OCI-LY7 (cell line): Measurements from ENCODE around the gene NFX1. TPM values are rescaled to one million over a fixed set of nuclear protein-coding genes. Genes with fewer than 3 reads are reported as not detected.
"Not testable (repeated sequence)": the region's sequence is repeated elsewhere in the genome, so short reads cannot be mapped to it uniquely, and the experiment has no call there.

Experiments
- BruUV-seq: library from RNA; stranded (reverse); fragments of 400-500 nt; replicated peaks from 2 replicates; lab custom pipeline; 2021; lab: Mats Ljungman, UMichigan
- CTCF ChIA-PET: fragments of 300-600 bp; sonication (Branson Sonifier 250); formaldehyde crosslinking; loops from one replicate; lab custom pipeline; 2022; ENCODE audit warnings: antibody characterized with exemption; ENCODE audit not compliant: unreplicated experiment; lab: Charles Lee
- POLR2A ChIA-PET: fragments of 300-600 bp; sonication (Branson Sonifier 250); formaldehyde crosslinking; loops from one replicate; lab custom pipeline; 2022; ENCODE audit warnings: antibody characterized with exemption; lab: Charles Lee
- DNase-seq: peaks from one replicate; pipeline ENCODE4 v3.0.0-alpha.2; 2015; ENCODE audit warnings: low spot score
- H2AFZ ChIP-seq: fragments of 200-600 bp; sonication (generic), shearing (Covaris generic); 2 replicates; pipeline ENCODE4 v1.6.1; 2014; ENCODE audit warnings: mild to moderate bottlenecking, antibody characterized with exemption, low read length, moderate library complexity
- H3K27ac ChIP-seq: fragments of 200-600 bp; sonication (generic); 2 replicates; pipeline ENCODE4 v1.5.1; 2014; ENCODE audit warnings: mixed run types, low read depth, mild to moderate bottlenecking, moderate library complexity, low read length, inconsistent platforms; ENCODE audit not compliant: poor library complexity, severe bottlenecking
- H3K36me3 ChIP-seq: fragments of 200-600 bp; sonication (generic); 2 replicates; pipeline ENCODE4 v1.6.1; 2014; ENCODE audit warnings: mild to moderate bottlenecking, antibody characterized with exemption, low read length, moderate library complexity, mixed read lengths; ENCODE audit not compliant: insufficient read depth
- H3K4me1 ChIP-seq: fragments of 200-600 bp; sonication (generic); 2 replicates; pipeline ENCODE4 v1.5.1; 2014; ENCODE audit warnings: mild to moderate bottlenecking, low read length; ENCODE audit not compliant: insufficient read depth, poor library complexity, severe bottlenecking
- H3K4me2 ChIP-seq: fragments of 200-600 bp; sonication (generic); 2 replicates; pipeline ENCODE4 v1.6.1; 2014; ENCODE audit warnings: mild to moderate bottlenecking, low read length
- H3K4me3 ChIP-seq: fragments of 200-600 bp; sonication (generic); 2 replicates; pipeline ENCODE4 v1.5.1; 2014; ENCODE audit warnings: mild to moderate bottlenecking, low read depth, low read length; ENCODE audit not compliant: poor library complexity, severe bottlenecking
- H3K79me2 ChIP-seq: fragments of 200-600 bp; sonication (generic); 2 replicates; pipeline ENCODE4 v1.6.1; 2016; ENCODE audit warnings: low read depth, mild to moderate bottlenecking, low read length, moderate library complexity, mixed read lengths; ENCODE audit not compliant: insufficient read depth
- H3K9me2 ChIP-seq: fragments of 200-600 bp; sonication (generic); 2 replicates; pipeline ENCODE4 v1.6.1; 2016; ENCODE audit warnings: mild to moderate bottlenecking, low read length, mixed read lengths; ENCODE audit not compliant: insufficient read depth
- H3K9me3 ChIP-seq: fragments of 200-600 bp; sonication (generic); 2 replicates; pipeline ENCODE4 v1.6.1; 2014; ENCODE audit warnings: mild to moderate bottlenecking, mixed run types, low read length, mixed read lengths
- H4K20me1 ChIP-seq: fragments of 200-600 bp; sonication (generic); 2 replicates; pipeline ENCODE4 v1.6.1; 2014; ENCODE audit warnings: mild to moderate bottlenecking, antibody characterized with exemption, low read length, moderate library complexity, mixed read lengths; ENCODE audit not compliant: insufficient read depth
- EZH2phosphoT487 ChIP-seq: fragments of 200-600 bp; sonication (generic); IDR thresholded peaks from 2 replicates; pipeline ENCODE4 v1.6.1; 2018; ENCODE audit warnings: low read depth, borderline replicate concordance, mild to moderate bottlenecking, mixed run types, antibody characterized with exemption, low read length, moderate library complexity, mixed read lengths
- intact Hi-C: fragments of 100-400 bp; cut with micrococcal nuclease; formaldehyde crosslinking; loops from one replicate; pipeline ENCODE4 v1.10.0; 2022; ENCODE audit not compliant: unreplicated experiment
- total RNA-seq, 2 experiments: library from RNA; depleted of rRNA in 1 of 2; stranded (reverse); fragments of >200 nt in 1 of 2; shearing (Covaris generic) in 1 of 2; gene quantifications; 2 replicates each; pipeline ENCODE4 v1.2.3, GENCODE V29; 2014 to 2022
- TF ChIP-seq, protein P1 (sequence below): fragments of 200-600 bp; sonication (generic); conservative IDR thresholded peaks from 2 replicates; pipeline ENCODE4 v1.5.1; 2014; ENCODE audit warnings: mild to moderate bottlenecking, antibody characterized with exemption, low read length, moderate library complexity, mixed read lengths

The NFX1 gene
- total RNA-seq, 2 experiments from 2014 or later = 32.3 to 58.3 TPM

DNA sequence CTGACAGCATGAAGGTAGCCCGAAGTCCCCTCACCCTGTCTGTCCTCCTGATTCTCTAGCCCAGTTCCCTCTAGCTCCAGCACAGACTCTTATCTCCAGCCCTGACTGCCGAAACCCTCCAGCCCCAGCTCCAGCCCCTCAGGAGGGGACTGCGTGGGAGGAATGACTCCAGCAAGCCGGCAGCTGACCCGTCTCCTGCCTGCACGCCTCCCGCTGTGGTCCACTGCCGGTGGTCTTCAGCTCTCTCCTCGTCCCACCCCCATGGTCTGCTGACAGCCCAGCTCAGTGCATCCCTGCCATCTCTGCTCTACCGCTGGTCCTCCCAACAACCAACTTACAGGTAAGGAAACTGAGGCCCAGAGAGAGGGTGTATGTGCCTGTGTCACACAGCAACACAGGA is 111.5 kb downstream of the NFX1 start:
- POLR2A ChIA-PET, DNase-seq, H3K4me3 ChIP-seq, CTCF ChIA-PET, H3K9me2 ChIP-seq, H4K20me1 ChIP-seq, H2AFZ ChIP-seq, H3K36me3 ChIP-seq, H3K4me2 ChIP-seq, H3K79me2 ChIP-seq, H3K4me1 ChIP-seq, H3K9me3 ChIP-seq, BruUV-seq, H3K27ac ChIP-seq: not testable (repeated sequence)
- intact Hi-C loops = loop anchor here (5.0 kb wide), 1 partner anchor 115 kb away; no protein-coding TSS in a partner anchor

- H3K4me2 ChIP-seq = not testable (repeated sequence)
- intact Hi-C loops = loop anchor here (5.0 kb wide), 1 partner anchor 115 kb away; no protein-coding TSS in a partner anchor
These were observed 112.1 kb downstream of the NFX1 start, which contains the start of gene AQP7 for GRCh38 chr9:33402371-33402770. TSS of gene AQP7 (minus strand) at chr9:33402568. CDS start at chr9:33401262, 1,306 bp downstream.

GRCh38 chr9:33403941-33404787 is 113.8 kb downstream of the NFX1 start:
- no peaks in the 10 kb centered on the region for H4K20me1 ChIP-seq
- H3K36me3 ChIP-seq = no peaks in the 10 kb centered on the region
- H3K9me3 ChIP-seq = no peaks in the 10 kb centered on the region
- no peaks in the 10 kb centered on the region for H3K79me2 ChIP-seq
- ChIA-PET CTCF (interaction anchor here (1.0 to 1.4 kb wide), 2 partner anchors 55 to 63 kb away, joined by 3 to 9 read pairs; no protein-coding TSS in a partner anchor), POLR2A (interaction anchor here (0.8 to 1.0 kb wide), 2 partner anchors 28 to 69 kb away, joined by 3 to 4 read pairs; partner anchors contain the start of gene NOL6)
- H3K9me2 ChIP-seq = no peaks in the 10 kb centered on the region
- BruUV-seq = no TSS peak
- no peak for DNase-seq
- H3K4me3 ChIP-seq = no peak overlapping the region
- intact Hi-C loops = loop anchor here (1.0 to 5.0 kb wide), 3 partner anchors 49 to 113 kb away; no protein-coding TSS in a partner anchor
- no peak for TF ChIP-seq EZH2phosphoT487
- TF ChIP-seq, protein P1, sequence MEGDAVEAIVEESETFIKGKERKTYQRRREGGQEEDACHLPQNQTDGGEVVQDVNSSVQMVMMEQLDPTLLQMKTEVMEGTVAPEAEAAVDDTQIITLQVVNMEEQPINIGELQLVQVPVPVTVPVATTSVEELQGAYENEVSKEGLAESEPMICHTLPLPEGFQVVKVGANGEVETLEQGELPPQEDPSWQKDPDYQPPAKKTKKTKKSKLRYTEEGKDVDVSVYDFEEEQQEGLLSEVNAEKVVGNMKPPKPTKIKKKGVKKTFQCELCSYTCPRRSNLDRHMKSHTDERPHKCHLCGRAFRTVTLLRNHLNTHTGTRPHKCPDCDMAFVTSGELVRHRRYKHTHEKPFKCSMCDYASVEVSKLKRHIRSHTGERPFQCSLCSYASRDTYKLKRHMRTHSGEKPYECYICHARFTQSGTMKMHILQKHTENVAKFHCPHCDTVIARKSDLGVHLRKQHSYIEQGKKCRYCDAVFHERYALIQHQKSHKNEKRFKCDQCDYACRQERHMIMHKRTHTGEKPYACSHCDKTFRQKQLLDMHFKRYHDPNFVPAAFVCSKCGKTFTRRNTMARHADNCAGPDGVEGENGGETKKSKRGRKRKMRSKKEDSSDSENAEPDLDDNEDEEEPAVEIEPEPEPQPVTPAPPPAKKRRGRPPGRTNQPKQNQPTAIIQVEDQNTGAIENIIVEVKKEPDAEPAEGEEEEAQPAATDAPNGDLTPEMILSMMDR = no peak
- H3K4me2 ChIP-seq = no peak overlapping the region
- no peak overlapping the region for H3K27ac ChIP-seq
- no peak overlapping the region for H2AFZ ChIP-seq
- H3K4me1 ChIP-seq = no peaks in the 10 kb centered on the region

More at GRCh38 chr9:33402371-33402770, 112.1 kb downstream of the NFX1 start, which contains the start of gene AQP7:
- H3K36me3 ChIP-seq, H3K79me2 ChIP-seq, DNase-seq, BruUV-seq, H3K9me2 ChIP-seq, H3K4me3 ChIP-seq, H4K20me1 ChIP-seq, POLR2A ChIA-PET, H3K9me3 ChIP-seq, H3K4me1 ChIP-seq, H3K27ac ChIP-seq: not testable (repeated sequence)
- CTCF ChIA-PET = interaction anchor here (0.9 to 1.4 kb wide), 2 partner anchors 65 to 71 kb away, joined by 9 to 10 read pairs; partner anchors contain the start of gene NOL6
- peak within 1 kb of the TSS; percentile 66; the same call in 1 of the 2 replicates for H2AFZ ChIP-seq
